Measurements from ENCODE around the gene AOAH.
A peak's percentile ranks its signal among the peaks of the same experiment; 100 is the strongest.
"Not testable (repeated sequence)": the region's sequence is repeated elsewhere in the genome, so short reads cannot be mapped to it uniquely, and the experiment has no call there.

AOAH gene

GRCh38 chr7:36507475-36508440 lies 216.5 kb downstream of the AOAH start:
- DNase-seq (ENCODE audit: low read depth in 2 of 2) = no peak

GRCh38 chr7:36506820-36507219 lies 217.5 kb downstream of the AOAH start:
- no peak for DNase-seq (ENCODE audit: low read depth in 2 of 2)

GRCh38 chr7:36506130-36506798 lies 218.0 kb downstream of the AOAH start:
- no peak for DNase-seq (ENCODE audit: low read depth in 2 of 2)

- DNase-seq (ENCODE audit: low read depth in 2 of 2) = not testable (repeated sequence)
These were observed 219.7 kb downstream of the AOAH start for GRCh38 chr7:36504617-36505016.

- DNase-seq (ENCODE audit: low read depth in 2 of 2) = not testable (repeated sequence)
These were observed 220.1 kb downstream of the AOAH start for GRCh38 chr7:36504216-36504615.

- no peak for DNase-seq (ENCODE audit: low read depth in 2 of 2)
These were observed 226.5 kb downstream of the AOAH start for GRCh38 chr7:36497775-36498174.

- DNase-seq (ENCODE audit: low read depth in 2 of 2) = not testable (repeated sequence)
These were observed 227.1 kb downstream of the AOAH start for GRCh38 chr7:36497176-36497575.

- no peak for DNase-seq (ENCODE audit: low read depth in 2 of 2)
These were observed 227.7 kb downstream of the AOAH start for GRCh38 chr7:36496576-36496975.

- no peak for DNase-seq (ENCODE audit: low read depth in 2 of 2)
These were observed 233.0 kb downstream of the AOAH start for GRCh38 chr7:36491317-36491716.

GRCh38 chr7:36490419-36490830 lies 233.9 kb downstream of the AOAH start:
- no peak for DNase-seq (ENCODE audit: low read depth in 2 of 2)

GRCh38 chr7:36488672-36489071 lies 235.6 kb downstream of the AOAH start:
- DNase-seq (ENCODE audit: low read depth in 2 of 2) = not testable (repeated sequence)

- DNase-seq (ENCODE audit: low read depth in 2 of 2) = no peak
These were observed 236.4 kb downstream of the AOAH start for GRCh38 chr7:36487756-36488336.

GRCh38 chr7:36486336-36486735 lies 238.0 kb downstream of the AOAH start:
- no peak for DNase-seq (ENCODE audit: low read depth in 2 of 2)

- DNase-seq (ENCODE audit: low read depth in 2 of 2) = no peak
These were observed 240.0 kb downstream of the AOAH start for GRCh38 chr7:36484265-36484664.

GRCh38 chr7:36483853-36484252 lies 240.4 kb downstream of the AOAH start:
- DNase-seq (ENCODE audit: low read depth in 2 of 2) = not testable (repeated sequence)

GRCh38 chr7:36478745-36479144 lies 245.5 kb downstream of the AOAH start:
- no peak for DNase-seq (ENCODE audit: low read depth in 2 of 2)

- DNase-seq (ENCODE audit: low read depth in 2 of 2) = peak in 1 of 2 donors; percentile 13
These were observed 248.9 kb downstream of the AOAH start for GRCh38 chr7:36475381-36475780.

GRCh38 chr7:36475011-36475342 lies 249.3 kb downstream of the AOAH start:
- DNase-seq (ENCODE audit: low read depth in 2 of 2) = no peak

- peak in 1 of 2 donors; percentile 1 for DNase-seq (ENCODE audit: low read depth in 2 of 2)
These were observed 249.8 kb downstream of the AOAH start for GRCh38 chr7:36474283-36475010.

- DNase-seq (ENCODE audit: low read depth in 2 of 2) = peak in 1 of 2 donors; percentile 18
These were observed 250.6 kb downstream of the AOAH start for GRCh38 chr7:36473454-36474282.

GRCh38 chr7:36472141-36472729 lies 252.1 kb downstream of the AOAH start:
- DNase-seq (ENCODE audit: low read depth in 2 of 2) = no peak
